Measurements from ENCODE around the gene MEF2B. TPM values are rescaled to one million over a fixed set of nuclear protein-coding genes. Genes with fewer than 3 reads are reported as not detected.

The MEF2B gene
- polyA plus RNA-seq, 1 donor from 2014 or later: 0.22 TPM

GRCh38 chr19:19095691-19096090 lies 74.4 kb downstream of the MEF2B start:
- H3K9me3 ChIP-seq (ENCODE audit: low read length): no peaks in the 10 kb centered on the region
- TF ChIP-seq POLR2AphosphoS5 (IDR thresholded peaks at IDR 0.05) (no peak), REST (IDR thresholded peaks at IDR 0.05; ENCODE audit: borderline replicate concordance) (no peak), TAF1 (IDR thresholded peaks at IDR 0.05; ENCODE audit: low read depth) (no peak), MXI1 (conservative IDR thresholded peaks at IDR 0.05; ENCODE audit: poor library complexity, severe bottlenecking) (no peak), EP300 (conservative IDR thresholded peaks at IDR 0.05; ENCODE audit: poor library complexity, severe bottlenecking) (no peak), CTCF (IDR thresholded peaks at IDR 0.05; ENCODE audit: poor library complexity, severe bottlenecking) (no peak), SMC3 (conservative IDR thresholded peaks at IDR 0.05; ENCODE audit: poor library complexity) (no peak), RAD21 (conservative IDR thresholded peaks at IDR 0.05) (no peak)

More at GRCh38 chr19:19095691-19096090, 74.4 kb downstream of the MEF2B start:
- Histone ChIP-seq H3K79me2 (replicated peaks; ENCODE audit: insufficient read depth, low read length) (no peaks in the 10 kb centered on the region), H3K4me3 (ENCODE audit: low read length) (no peak overlapping the region), H3F3A (ENCODE audit: insufficient read depth, low read length, poor library complexity, severe bottlenecking) (no peaks in the 10 kb centered on the region), H3K9me2 (ENCODE audit: insufficient read depth, low read length) (no peaks in the 10 kb centered on the region), H4K20me1 (ENCODE audit: insufficient read depth) (no peaks in the 10 kb centered on the region), H3K36me3 (ENCODE audit: insufficient read depth, low read length) (no peaks in the 10 kb centered on the region), H3K27me3 (ENCODE audit: insufficient read depth, low read depth, low read length) (no peaks in the 10 kb centered on the region), H3K4me2 (ENCODE audit: low read length) (no peak overlapping the region), H3K9ac (ENCODE audit: low read length) (no peak overlapping the region), H3K27ac (ENCODE audit: low read length) (no peak overlapping the region), H2AFZ (ENCODE audit: low read depth, low read length) (no peak overlapping the region)

Other genes starting within 250 kb of the MEF2B start
- 83.6 and 87.7 TPM in 2 replicates for gene HOMER3, start 229.0 kb downstream of the MEF2B start, polyA plus RNA-seq
- 204 and 248 TPM in 2 replicates for gene SUGP2, start 136.7 kb downstream of the MEF2B start, polyA plus RNA-seq
- gene ARMC6, start 136.7 kb downstream of the MEF2B start, polyA plus RNA-seq: 74.4 and 96.7 TPM in 2 replicates
- 22.7 and 25.3 TPM in 2 replicates for gene SLC25A42, start 106.3 kb downstream of the MEF2B start, polyA plus RNA-seq
- gene TMEM161A, start 31.8 kb downstream of the MEF2B start, polyA plus RNA-seq: 19.5 and 22.4 TPM in 2 replicates
- 58.8 and 75.6 TPM in 2 replicates for gene BORCS8, start 21.9 kb upstream of the MEF2B start, polyA plus RNA-seq
- 40.0 and 42.8 TPM in 2 replicates for gene RFXANK, start 22.0 kb upstream of the MEF2B start, polyA plus RNA-seq
- 15.1 and 21.6 TPM in 2 replicates for gene NR2C2AP, start 33.2 kb upstream of the MEF2B start, polyA plus RNA-seq
- gene NCAN, start 41.7 kb upstream of the MEF2B start, polyA plus RNA-seq: 52.1 and 59.5 TPM in 2 replicates
- gene TM6SF2, start 103.0 kb upstream of the MEF2B start, polyA plus RNA-seq: not detected in 2 replicates
- 82.0 and 85.8 TPM in 2 replicates for gene SUGP1, start 150.2 kb upstream of the MEF2B start, polyA plus RNA-seq
- 47.2 and 48.3 TPM in 2 replicates for gene MAU2, start 150.6 kb upstream of the MEF2B start, polyA plus RNA-seq
- gene GATAD2A, start 235.4 kb upstream of the MEF2B start, polyA plus RNA-seq: 13.9 and 18.1 TPM in 2 replicates